ENCODE data around the gene IL17C. TPM values are rescaled to one million over a fixed set of nuclear protein-coding genes. Genes with fewer than 3 reads are reported as not detected.

The IL17C gene
- total RNA-seq, 4 donors from 2014 or later: not detected

- DNase-seq: no peak
- Histone ChIP-seq H3K4me1 (no peaks in the 10 kb centered on the region), H3K27ac (no peak overlapping the region), H3K9me3 (no peaks in the 10 kb centered on the region), H3K4me3 (no peak overlapping the region), H3K27me3 (no peaks in the 10 kb centered on the region), H3K36me3 (no peaks in the 10 kb centered on the region)
- TF ChIP-seq POLR2A (IDR thresholded peaks at IDR 0.05) (no peak), CTCF (IDR thresholded peaks at IDR 0.05) (no peak)
- intact Hi-C loops (cut with DNase I; ENCODE audit: low total_unique reads): no loop called here
These were observed 20.0 kb upstream of the IL17C start for GRCh38 chr16:88618182-88618955.

- intact Hi-C loops (cut with DNase I; ENCODE audit: low total_unique reads): no loop called here
- Histone ChIP-seq H3K36me3 (no peaks in the 10 kb centered on the region), H3K27ac (no peak overlapping the region)
These were observed 19.3 kb upstream of the IL17C start for GRCh38 chr16:88618956-88619667.

GRCh38 chr16:88619859-88620815 is 18.2 kb upstream of the IL17C start:
- Histone ChIP-seq H3K27me3 (no peaks in the 10 kb centered on the region), H3K36me3 (no peaks in the 10 kb centered on the region), H3K4me3 (no peak overlapping the region), H3K27ac (no peak overlapping the region), H3K9me3 (no peaks in the 10 kb centered on the region), H3K4me1 (no peaks in the 10 kb centered on the region)
- TF ChIP-seq CTCF (IDR thresholded peaks at IDR 0.05) (no peak), POLR2A (IDR thresholded peaks at IDR 0.05) (no peak)
- intact Hi-C loops (cut with DNase I; ENCODE audit: low total_unique reads): no loop called here
- DNase-seq: no peak

More at GRCh38 chr16:88618956-88619667, 19.3 kb upstream of the IL17C start:
- no peak for DNase-seq
- no peaks in the 10 kb centered on the region for H3K9me3 ChIP-seq
- no peaks in the 10 kb centered on the region for H3K27me3 ChIP-seq
- no peaks in the 10 kb centered on the region for H3K4me1 ChIP-seq
- no peak overlapping the region for H3K4me3 ChIP-seq
- TF ChIP-seq CTCF (IDR thresholded peaks at IDR 0.05) (no peak), POLR2A (IDR thresholded peaks at IDR 0.05) (no peak)

- DNase-seq: no peak
- Histone ChIP-seq H3K27me3 (no peaks in the 10 kb centered on the region), H3K36me3 (no peaks in the 10 kb centered on the region), H3K4me1 (no peaks in the 10 kb centered on the region), H3K4me3 (no peak overlapping the region), H3K9me3 (no peaks in the 10 kb centered on the region), H3K27ac (no peak overlapping the region)
- TF ChIP-seq POLR2A (IDR thresholded peaks at IDR 0.05) (no peak), CTCF (IDR thresholded peaks at IDR 0.05) (no peak)
- intact Hi-C loops (cut with DNase I; ENCODE audit: low total_unique reads): no loop called here
These were observed 16.2 kb upstream of the IL17C start for GRCh38 chr16:88622125-88622524.

All from uterus (tissue), 4 donors.